ENCODE data around the gene MYADM.
A peak's percentile ranks its signal among the peaks of the same experiment; 100 is the strongest.

The MYADM gene

GRCh38 chr19:53892301-53892980 lies 24.8 kb downstream of the MYADM start:
- DNase-seq, result no peak

GRCh38 chr19:53892981-53893325 lies 25.3 kb downstream of the MYADM start:
- DNase-seq, result no peak

- no peak for DNase-seq
Measured at GRCh38 chr19:53894707-53895106, 27.0 kb downstream of the MYADM start.

- DNase-seq, result no peak
Measured at GRCh38 chr19:53896682-53897081, 29.0 kb downstream of the MYADM start.

GRCh38 chr19:53897459-53897858 lies 29.8 kb downstream of the MYADM start:
- no peak for DNase-seq

GRCh38 chr19:53898166-53898565 lies 30.5 kb downstream of the MYADM start:
- DNase-seq, result no peak

GRCh38 chr19:53898636-53899341 lies 31.1 kb downstream of the MYADM start:
- DNase-seq, result no peak

- no peak for DNase-seq
Measured at GRCh38 chr19:53900191-53900860, 32.6 kb downstream of the MYADM start.

- DNase-seq, result peak; percentile 28
Measured at GRCh38 chr19:53903055-53903680, 35.5 kb downstream of the MYADM start.

GRCh38 chr19:53904909-53905308 lies 37.2 kb downstream of the MYADM start:
- DNase-seq, result no peak

GRCh38 chr19:53905787-53906186 lies 38.1 kb downstream of the MYADM start:
- no peak for DNase-seq

- DNase-seq, result no peak
Measured at GRCh38 chr19:53906211-53907192, 38.8 kb downstream of the MYADM start.

GRCh38 chr19:53907193-53907581 lies 39.5 kb downstream of the MYADM start:
- DNase-seq, result no peak

GRCh38 chr19:53907690-53908089 lies 40.0 kb downstream of the MYADM start:
- DNase-seq, result no peak

GRCh38 chr19:53908106-53908934 lies 40.6 kb downstream of the MYADM start:
- DNase-seq, result peak; percentile 49

- DNase-seq, result peak; percentile 17
Measured at GRCh38 chr19:53908935-53909415, 41.3 kb downstream of the MYADM start, which contains the start of gene CACNG7. Gene CACNG7, plus strand, starts transcription at chr19:53909278. Its CDS starts 3,554 bp downstream, at chr19:53912832.

GRCh38 chr19:53909471-53910169 lies 41.9 kb downstream of the MYADM start:
- no peak for DNase-seq

GRCh38 chr19:53910170-53910518 lies 42.5 kb downstream of the MYADM start:
- DNase-seq, result no peak

GRCh38 chr19:53912653-53913052 lies 45.0 kb downstream of the MYADM start:
- DNase-seq, result no peak

- DNase-seq, result no peak
Measured at GRCh38 chr19:53915000-53915399, 47.3 kb downstream of the MYADM start.

GRCh38 chr19:53916004-53916403 lies 48.3 kb downstream of the MYADM start:
- no peak for DNase-seq
